DMS53 (cell line): ENCODE measurements around the gene NME3.
A peak's percentile ranks its signal among the peaks of the same experiment; 100 is the strongest.

Experiments
- DNase-seq: peaks from one replicate; lab custom pipeline; 2025; lab: John Stamatoyannopoulos, UW

NME3 gene

GRCh38 chr16:1724491-1724890, 46.9 kb downstream of the NME3 start:
- DNase-seq, result no peak

DNA sequence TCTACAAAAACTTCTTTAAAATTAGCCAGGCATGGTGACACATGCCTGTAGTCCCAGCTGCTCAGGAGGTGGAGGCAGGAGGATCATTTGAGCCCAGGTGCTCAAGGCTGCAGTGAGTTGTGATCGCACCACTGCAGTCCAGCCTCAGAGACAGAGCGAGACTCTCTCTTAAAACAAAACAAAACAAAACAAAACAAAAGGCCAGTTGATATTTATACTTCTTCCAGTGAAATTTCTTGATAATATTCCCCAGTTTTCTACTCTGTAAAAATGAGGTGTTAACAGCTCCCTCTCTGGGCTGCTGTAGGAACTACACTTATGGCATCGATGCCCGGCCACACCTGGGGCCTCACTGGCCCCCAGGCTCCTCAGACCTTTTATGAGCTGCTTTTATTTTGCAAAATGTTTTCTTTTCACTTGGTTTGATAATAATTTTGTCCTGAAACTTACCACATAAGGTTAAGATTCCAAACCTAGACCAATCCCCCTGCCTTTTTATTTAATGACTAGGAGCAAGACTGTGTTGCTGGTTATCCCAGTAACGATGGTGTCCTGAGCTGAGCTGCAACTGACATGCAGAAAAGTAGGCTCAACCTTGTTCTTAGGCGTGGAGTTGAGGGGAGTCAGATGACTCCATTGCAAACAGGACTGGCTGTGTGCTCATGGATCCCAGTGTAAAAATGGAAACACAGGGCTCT, 47.7 kb downstream of the NME3 start:
- DNase-seq, result peak; percentile 64

DNA sequence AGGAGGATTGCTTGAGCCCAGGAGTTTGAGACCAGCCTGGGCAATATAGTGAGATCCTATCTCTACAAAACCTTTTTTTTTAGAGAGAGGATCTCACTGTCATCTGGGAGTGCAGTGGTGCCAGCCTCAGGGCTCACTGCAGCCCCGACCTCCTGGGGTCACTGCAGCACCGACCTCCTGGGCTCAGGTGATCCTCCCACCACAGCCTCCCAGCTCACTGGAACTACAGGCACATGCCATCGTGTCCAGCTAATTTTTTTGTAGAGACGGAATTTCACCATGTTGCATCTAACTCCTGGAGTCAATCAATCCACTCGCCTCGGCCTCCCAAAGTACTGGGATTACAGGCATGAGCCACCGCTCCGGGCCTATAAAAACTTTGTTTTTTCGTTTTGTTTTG, 50.0 kb downstream of the NME3 start:
- no peak for DNase-seq
